T-helper 1 cell treated with Interleukin-12 subunit alpha and Interleukin-12 subunit beta and Interleukin-4 antibody, amounts not matched to agents 30 μg/mL and 1 μg/mL, for 36 hours (primary cell): ENCODE data around the gene IYD.

ENCODE experiments used
- H3K27ac Mint-ChIP-seq: one replicate; pipeline ENCODE4 v1.8.0; 2021; ENCODE audit warnings: mild to moderate bottlenecking, mixed read lengths
- H3K27me3 Mint-ChIP-seq: one replicate; pipeline ENCODE4 v1.8.0; 2021; ENCODE audit warnings: low read depth, mixed read lengths
- H3K36me3 Mint-ChIP-seq: one replicate; pipeline ENCODE4 v1.8.0; 2021; ENCODE audit warnings: low read depth, mixed read lengths
- H3K4me1 Mint-ChIP-seq: one replicate; pipeline ENCODE4 v1.8.0; 2021; ENCODE audit warnings: low read depth, mixed read lengths
- H3K4me3 Mint-ChIP-seq: one replicate; pipeline ENCODE4 v1.8.0; 2021; ENCODE audit warnings: mild to moderate bottlenecking, moderate library complexity, mixed read lengths
- H3K9me3 Mint-ChIP-seq: one replicate; pipeline ENCODE4 v1.8.0; 2021; ENCODE audit warnings: mixed read lengths

Gene IYD

GRCh38 chr6:150418827-150419594, 50.2 kb downstream of the IYD start:
- Mint-ChIP-seq H3K27ac (no peak overlapping the region), H3K4me3 (peak overlapping the region; percentile 69), H3K4me1 (peaks cover 14% of the 10 kb centered on the region), H3K9me3 (peaks cover 7% of the 10 kb centered on the region), H3K36me3 (no peaks in the 10 kb centered on the region), H3K27me3 (peaks cover 29% of the 10 kb centered on the region)

GRCh38 chr6:150420428-150420827, 51.6 kb downstream of the IYD start:
- Mint-ChIP-seq H3K4me3 (no peak overlapping the region), H3K4me1 (peaks cover 14% of the 10 kb centered on the region), H3K27ac (no peak overlapping the region), H3K9me3 (peaks cover 7% of the 10 kb centered on the region), H3K27me3 (peaks cover 21% of the 10 kb centered on the region), H3K36me3 (no peaks in the 10 kb centered on the region)

- Mint-ChIP-seq H3K27me3 (peaks cover 16% of the 10 kb centered on the region), H3K4me3 (no peak overlapping the region), H3K36me3 (no peaks in the 10 kb centered on the region), H3K27ac (no peak overlapping the region), H3K4me1 (peaks cover 14% of the 10 kb centered on the region), H3K9me3 (peaks cover 7% of the 10 kb centered on the region)
These were observed 52.1 kb downstream of the IYD start for GRCh38 chr6:150420926-150421325.

- Mint-ChIP-seq H3K9me3 (no peaks in the 10 kb centered on the region), H3K4me3 (no peak overlapping the region), H3K4me1 (no peaks in the 10 kb centered on the region), H3K27me3 (peaks cover 5% of the 10 kb centered on the region), H3K36me3 (no peaks in the 10 kb centered on the region), H3K27ac (no peak overlapping the region)
These were observed 56.7 kb downstream of the IYD start for GRCh38 chr6:150425508-150425907.

- Mint-ChIP-seq H3K4me3 (no peak overlapping the region), H3K4me1 (no peaks in the 10 kb centered on the region), H3K36me3 (no peaks in the 10 kb centered on the region), H3K9me3 (no peaks in the 10 kb centered on the region), H3K27ac (no peak overlapping the region), H3K27me3 (peaks cover 1% of the 10 kb centered on the region)
These were observed 57.4 kb downstream of the IYD start for GRCh38 chr6:150426198-150426597.

- H3K4me3 Mint-ChIP-seq = no peak overlapping the region
- no peaks in the 10 kb centered on the region for H3K4me1 Mint-ChIP-seq
- H3K9me3 Mint-ChIP-seq = no peaks in the 10 kb centered on the region
- H3K27me3 Mint-ChIP-seq = no peaks in the 10 kb centered on the region
- H3K27ac Mint-ChIP-seq = no peak overlapping the region
- H3K36me3 Mint-ChIP-seq = no peaks in the 10 kb centered on the region
These were observed 58.3 kb downstream of the IYD start for GRCh38 chr6:150427037-150427602.

GRCh38 chr6:150427843-150428242, 59.0 kb downstream of the IYD start:
- H3K4me3 Mint-ChIP-seq = no peak overlapping the region
- H3K27me3 Mint-ChIP-seq = no peaks in the 10 kb centered on the region
- no peak overlapping the region for H3K27ac Mint-ChIP-seq
- no peaks in the 10 kb centered on the region for H3K9me3 Mint-ChIP-seq
- H3K4me1 Mint-ChIP-seq = no peaks in the 10 kb centered on the region
- H3K36me3 Mint-ChIP-seq = no peaks in the 10 kb centered on the region

- no peaks in the 10 kb centered on the region for H3K4me1 Mint-ChIP-seq
- H3K36me3 Mint-ChIP-seq = no peaks in the 10 kb centered on the region
- no peaks in the 10 kb centered on the region for H3K9me3 Mint-ChIP-seq
- H3K4me3 Mint-ChIP-seq = no peak overlapping the region
- H3K27ac Mint-ChIP-seq = no peak overlapping the region
- no peaks in the 10 kb centered on the region for H3K27me3 Mint-ChIP-seq
These were observed 62.0 kb downstream of the IYD start for GRCh38 chr6:150430815-150431214.

- Mint-ChIP-seq H3K27me3 (no peaks in the 10 kb centered on the region), H3K36me3 (no peaks in the 10 kb centered on the region), H3K27ac (no peak overlapping the region), H3K4me3 (no peak overlapping the region), H3K9me3 (peaks cover 5% of the 10 kb centered on the region), H3K4me1 (no peaks in the 10 kb centered on the region)
These were observed 66.5 kb downstream of the IYD start for GRCh38 chr6:150435360-150435759.

GRCh38 chr6:150435832-150436231, 67.0 kb downstream of the IYD start:
- Mint-ChIP-seq H3K36me3 (no peaks in the 10 kb centered on the region), H3K9me3 (peaks cover 5% of the 10 kb centered on the region), H3K4me1 (no peaks in the 10 kb centered on the region), H3K27me3 (no peaks in the 10 kb centered on the region), H3K27ac (no peak overlapping the region), H3K4me3 (no peak overlapping the region)

GRCh38 chr6:150439373-150439772, 70.6 kb downstream of the IYD start:
- no peaks in the 10 kb centered on the region for H3K4me1 Mint-ChIP-seq
- no peaks in the 10 kb centered on the region for H3K27me3 Mint-ChIP-seq
- no peak overlapping the region for H3K4me3 Mint-ChIP-seq
- peaks cover 5% of the 10 kb centered on the region for H3K9me3 Mint-ChIP-seq
- H3K27ac Mint-ChIP-seq = no peak overlapping the region
- no peaks in the 10 kb centered on the region for H3K36me3 Mint-ChIP-seq

GRCh38 chr6:150443621-150444020, 74.8 kb downstream of the IYD start:
- Mint-ChIP-seq H3K36me3 (no peaks in the 10 kb centered on the region), H3K9me3 (peaks cover 5% of the 10 kb centered on the region), H3K4me1 (no peaks in the 10 kb centered on the region), H3K4me3 (no peak overlapping the region), H3K27ac (no peak overlapping the region), H3K27me3 (peaks cover 4% of the 10 kb centered on the region)

GRCh38 chr6:150444308-150444707, 75.5 kb downstream of the IYD start:
- H3K4me3 Mint-ChIP-seq = no peak overlapping the region
- peaks cover 4% of the 10 kb centered on the region for H3K27me3 Mint-ChIP-seq
- peaks cover 5% of the 10 kb centered on the region for H3K9me3 Mint-ChIP-seq
- H3K4me1 Mint-ChIP-seq = no peaks in the 10 kb centered on the region
- H3K36me3 Mint-ChIP-seq = no peaks in the 10 kb centered on the region
- no peak overlapping the region for H3K27ac Mint-ChIP-seq

- Mint-ChIP-seq H3K4me3 (no peak overlapping the region), H3K27ac (no peak overlapping the region), H3K9me3 (no peaks in the 10 kb centered on the region), H3K4me1 (no peaks in the 10 kb centered on the region), H3K27me3 (peaks cover 4% of the 10 kb centered on the region), H3K36me3 (no peaks in the 10 kb centered on the region)
These were observed 76.7 kb downstream of the IYD start for GRCh38 chr6:150445486-150445885.

- no peak overlapping the region for H3K27ac Mint-ChIP-seq
- peaks cover 4% of the 10 kb centered on the region for H3K27me3 Mint-ChIP-seq
- no peak overlapping the region for H3K4me3 Mint-ChIP-seq
- H3K4me1 Mint-ChIP-seq = no peaks in the 10 kb centered on the region
- H3K36me3 Mint-ChIP-seq = no peaks in the 10 kb centered on the region
- H3K9me3 Mint-ChIP-seq = no peaks in the 10 kb centered on the region
These were observed 79.4 kb downstream of the IYD start for GRCh38 chr6:150448221-150448620.
